A549 (cell line): Measurements from ENCODE around the gene CYP2C8. TPM values are rescaled to one million over a fixed set of nuclear protein-coding genes. Genes with fewer than 3 reads are reported as not detected.

Experiments
- ATAC-seq, 2 experiments: fragments of 200-7000 bp in 1 of 2; fragments of >200 bp in 1 of 2; cut with Nextera tagmentation in 1 of 2; cut with Tn5 transposase in 1 of 2; 3 replicates each; pipeline versions ENCODE4 v1.8.0 to v1.9.1; 2018 to 2020; ENCODE audit warnings: mild to moderate bottlenecking in 1 of 2, moderate library complexity in 1 of 2
- CTCF ChIA-PET: fragments of 300-600 bp; sonication (Branson Sonifier 250); formaldehyde crosslinking; extraction: SDS; loops from one replicate; lab custom pipeline; 2021; ENCODE audit warnings: antibody characterized with exemption, inconsistent platforms; lab: Yijun Ruan, JAX
- POLR2A ChIA-PET: fragments of 350-600 bp; formaldehyde crosslinking; extraction: SDS; loops from one replicate; lab custom pipeline; 2021; ENCODE audit warnings: antibody characterized with exemption, inconsistent platforms; lab: Yijun Ruan, JAX
- DNase-seq, 2 experiments: peaks; one replicate each; pipeline versions ENCODE4 v3.0.0 to v3.0.0-alpha.2; 2011 to 2016; ENCODE audit warnings: low read depth in 1 of 2, low spot score in 1 of 2
- FAIRE-seq: peaks from 2 replicates; lab custom pipeline; 2011; peaks lifted over from hg19 to GRCh38; lab: Jason Lieb, UNC
- H3K27ac ChIP-seq, 2 experiments: fragments of >200 bp; sonication (Bioruptor Twin); formaldehyde crosslinking; 3 replicates each; pipeline ENCODE4 v1.5.1; 2016 to 2017
- H3K4me1 ChIP-seq: fragments of >200 bp; sonication (Bioruptor Twin); formaldehyde crosslinking; 3 replicates; pipeline ENCODE4 v1.6.1; 2016
- H3K4me2 ChIP-seq: fragments of >200 bp; sonication (Bioruptor Twin); formaldehyde crosslinking; 3 replicates; pipeline ENCODE4 v1.6.1; 2016
- H3K4me3 ChIP-seq: fragments of >200 bp; sonication (Bioruptor Twin); formaldehyde crosslinking; 3 replicates; pipeline ENCODE4 v1.5.1; 2016
- H3K9me3 ChIP-seq: fragments of >200 bp; sonication (Bioruptor Twin); formaldehyde crosslinking; 3 replicates; pipeline ENCODE4 v1.6.1; 2016
- CBX2 ChIP-seq: fragments of 200-600 bp; sonication (generic); IDR thresholded peaks from 2 replicates; pipeline ENCODE4 v1.6.1; 2016; ENCODE audit warnings: low read depth, mild to moderate bottlenecking, borderline replicate concordance
- CHD4 ChIP-seq: fragments of 200-600 bp; sonication (generic); IDR thresholded peaks from 2 replicates; pipeline ENCODE4 v1.6.1; 2016; ENCODE audit warnings: antibody characterized with exemption, mild to moderate bottlenecking, borderline replicate concordance
- EP300 ChIP-seq, 2 experiments: fragments of >200 bp; sonication (Bioruptor Twin); formaldehyde crosslinking; IDR thresholded peaks; 2 replicates in 1 of 2; 3 replicates in 1 of 2; pipeline ENCODE4 v1.6.1; 2016 to 2017
- FOSL2 ChIP-seq, 2 experiments: fragments of 450-650 bp in 1 of 2; fragments of >200 bp in 1 of 2; sonication (Bioruptor Twin) in 1 of 2; formaldehyde crosslinking; IDR thresholded peaks; 2 replicates each; pipeline versions ENCODE4 v1.5.0 to v1.6.1; 2016 to 2020; ENCODE audit warnings: mild to moderate bottlenecking in 1 of 2, moderate library complexity in 1 of 2
- HOXA7 ChIP-seq: fragments of 250-450 bp; sonication (Bioruptor Pico); IDR thresholded peaks from 2 replicates; pipeline ENCODE4 v1.5.0; 2020; ENCODE audit warnings: mild to moderate bottlenecking, moderate library complexity
- HOXB5 ChIP-seq: fragments of 250-450 bp; sonication (Bioruptor Pico); IDR thresholded peaks from 2 replicates; pipeline ENCODE4 v1.5.0; 2020; ENCODE audit warnings: mild to moderate bottlenecking, moderate library complexity
- JUN ChIP-seq, 2 experiments: fragments of >200 bp; sonication (Bioruptor Twin); formaldehyde crosslinking; IDR thresholded peaks; 2 replicates in 1 of 2; 3 replicates in 1 of 2; pipeline ENCODE4 v1.6.1; 2016 to 2017
- JUNB ChIP-seq: fragments of >200 bp; sonication (Bioruptor Twin); formaldehyde crosslinking; IDR thresholded peaks from 2 replicates; pipeline ENCODE4 v1.6.1; 2016
- KDM1A ChIP-seq: fragments of 200-600 bp; sonication (generic); IDR thresholded peaks from 2 replicates; pipeline ENCODE4 v1.6.1; 2016; ENCODE audit warnings: low read depth, mild to moderate bottlenecking
- KDM5A ChIP-seq: fragments of 200-600 bp; sonication (generic); IDR thresholded peaks from 2 replicates; pipeline ENCODE4 v1.6.1; 2016; ENCODE audit warnings: antibody characterized with exemption, mild to moderate bottlenecking
- MAZ ChIP-seq: fragments of 150-350 bp; IDR thresholded peaks from 2 replicates; pipeline ENCODE4 v1.6.1; 2014; ENCODE audit warnings: antibody characterized with exemption, low read depth, low read length, borderline replicate concordance
- NR3C1 ChIP-seq: fragments of >200 bp; sonication (Bioruptor Twin); formaldehyde crosslinking; IDR thresholded peaks from 3 replicates; pipeline ENCODE4 v1.6.1; 2017
- RARB ChIP-seq: fragments of 250-450 bp; sonication (Bioruptor Pico); IDR thresholded peaks from 2 replicates; pipeline ENCODE4 v1.8.0; 2021; ENCODE audit warnings: mild to moderate bottlenecking, moderate library complexity
- RFX5 ChIP-seq: fragments of 450-650 bp; IDR thresholded peaks from 2 replicates; pipeline ENCODE4 v1.7.1; 2014; ENCODE audit warnings: antibody characterized with exemption, mild to moderate bottlenecking, moderate library complexity
- SMC3 ChIP-seq: fragments of >200 bp; sonication (Bioruptor Twin); formaldehyde crosslinking; IDR thresholded peaks from 3 replicates; pipeline ENCODE4 v1.6.1; 2018; ENCODE audit warnings: inconsistent platforms
- TP53 ChIP-seq: fragments of 250-450 bp; sonication (Bioruptor Pico); IDR thresholded peaks from 2 replicates; pipeline ENCODE4 v1.5.0; 2021; ENCODE audit warnings: mild to moderate bottlenecking, moderate library complexity
- WGBS: methylation state at CpG from one replicate; pipeline ENCODE4 v1.1.6; 2017; ENCODE audit errors: missing lambda C conversion rate; 5-methylcytosine and 5-hydroxymethylcytosine counted together
- polyA plus RNA-seq, 4 experiments: library from polyadenylated mRNA; depleted of rRNA in 3 of 4; stranded (reverse); fragments of >200 nt; fragmentation: RNase III in 1 of 4; extraction: RNeasy Plus Mini Kit Qiagen cat#74134 plus additional on column Dnase treatment in 1 of 4; gene quantifications; 2 replicates in 3 of 4; 3 replicates in 1 of 4; pipeline ENCODE4 v1.2.3, GENCODE V29; 2011 to 2017
- TF ChIP-seq, protein P1 (sequence below): fragments of 250-450 bp; sonication (Bioruptor Pico); IDR thresholded peaks from 2 replicates; pipeline ENCODE4 v1.5.0; 2021; ENCODE audit warnings: mild to moderate bottlenecking, moderate library complexity, borderline replicate concordance
- TF ChIP-seq, protein P2 (sequence below): IDR thresholded peaks from 2 replicates; pipeline ENCODE4 v1.6.1; 2012
- TF ChIP-seq, protein P3 (sequence below): IDR thresholded peaks from 2 replicates; pipeline ENCODE4 v1.6.1; 2012; ENCODE audit warnings: low read depth, borderline replicate concordance
- TF ChIP-seq, protein P4 (sequence below): fragments of 450-650 bp; IDR thresholded peaks from 2 replicates; pipeline ENCODE4 v1.6.1; 2014; ENCODE audit warnings: antibody characterized with exemption
- TF ChIP-seq, protein P5 (sequence below): fragments of >200 bp; sonication (Bioruptor Twin); formaldehyde crosslinking; IDR thresholded peaks from 2 replicates; pipeline ENCODE4 v1.6.1; 2016

CYP2C8 gene
- polyA plus RNA-seq, 2 of the 4 experiments (the other 2 are of a cell fraction): 0.10 TPM; not detected in 1

DNA sequence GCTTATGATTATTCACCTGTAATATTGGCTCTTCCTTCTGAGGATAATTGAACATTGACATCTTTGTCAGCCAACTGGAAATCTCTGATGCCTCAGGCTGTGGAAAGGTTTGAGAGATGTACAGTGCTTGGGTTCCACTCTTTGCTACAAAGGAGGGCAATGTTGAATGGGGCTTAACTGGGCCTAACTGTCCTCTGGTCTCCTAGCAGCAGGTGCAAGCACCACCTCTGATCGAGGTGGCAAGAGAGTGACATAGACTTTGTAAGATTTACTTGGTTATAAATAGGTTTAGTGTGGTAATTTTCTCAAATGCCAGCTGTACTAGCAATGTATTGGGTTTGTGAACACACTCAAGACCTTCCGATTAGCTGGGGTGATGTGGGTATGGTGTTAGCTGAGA is 21.1 kb downstream of the CYP2C8 start:
- FAIRE-seq (no peak), DNase-seq (no peak), ATAC-seq (no peak)
- WGBS: 43% methylated on average over 2 of the region's 2 CpGs
- H3K4me2 ChIP-seq: no peak overlapping the region
- no peaks in the 10 kb centered on the region for H3K4me1 ChIP-seq
- TF ChIP-seq RARB (CRISPR knock-in tag) (no peak), EP300 (IDR thresholded peaks at IDR 0.05) (no peak), CBX2 (no peak), NR3C1 (no peak), FOSL2 (IDR thresholded peaks at IDR 0.05) (no peak), FOSL2 (CRISPR knock-in tag; IDR thresholded peaks at IDR 0.05) (no peak)
- TF ChIP-seq, protein P1, sequence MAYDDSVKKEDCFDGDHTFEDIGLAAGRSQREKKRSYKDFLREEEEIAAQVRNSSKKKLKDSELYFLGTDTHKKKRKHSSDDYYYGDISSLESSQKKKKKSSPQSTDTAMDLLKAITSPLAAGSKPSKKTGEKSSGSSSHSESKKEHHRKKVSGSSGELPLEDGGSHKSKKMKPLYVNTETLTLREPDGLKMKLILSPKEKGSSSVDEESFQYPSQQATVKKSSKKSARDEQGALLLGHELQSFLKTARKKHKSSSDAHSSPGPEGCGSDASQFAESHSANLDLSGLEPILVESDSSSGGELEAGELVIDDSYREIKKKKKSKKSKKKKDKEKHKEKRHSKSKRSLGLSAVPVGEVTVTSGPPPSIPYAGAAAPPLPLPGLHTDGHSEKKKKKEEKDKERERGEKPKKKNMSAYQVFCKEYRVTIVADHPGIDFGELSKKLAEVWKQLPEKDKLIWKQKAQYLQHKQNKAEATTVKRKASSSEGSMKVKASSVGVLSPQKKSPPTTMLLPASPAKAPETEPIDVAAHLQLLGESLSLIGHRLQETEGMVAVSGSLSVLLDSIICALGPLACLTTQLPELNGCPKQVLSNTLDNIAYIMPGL: no peak
- TF ChIP-seq, protein P2, sequence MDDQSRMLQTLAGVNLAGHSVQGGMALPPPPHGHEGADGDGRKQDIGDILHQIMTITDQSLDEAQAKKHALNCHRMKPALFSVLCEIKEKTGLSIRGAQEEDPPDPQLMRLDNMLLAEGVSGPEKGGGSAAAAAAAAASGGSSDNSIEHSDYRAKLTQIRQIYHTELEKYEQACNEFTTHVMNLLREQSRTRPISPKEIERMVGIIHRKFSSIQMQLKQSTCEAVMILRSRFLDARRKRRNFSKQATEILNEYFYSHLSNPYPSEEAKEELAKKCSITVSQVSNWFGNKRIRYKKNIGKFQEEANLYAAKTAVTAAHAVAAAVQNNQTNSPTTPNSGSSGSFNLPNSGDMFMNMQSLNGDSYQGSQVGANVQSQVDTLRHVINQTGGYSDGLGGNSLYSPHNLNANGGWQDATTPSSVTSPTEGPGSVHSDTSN: no peak
- TF ChIP-seq, protein P3, sequence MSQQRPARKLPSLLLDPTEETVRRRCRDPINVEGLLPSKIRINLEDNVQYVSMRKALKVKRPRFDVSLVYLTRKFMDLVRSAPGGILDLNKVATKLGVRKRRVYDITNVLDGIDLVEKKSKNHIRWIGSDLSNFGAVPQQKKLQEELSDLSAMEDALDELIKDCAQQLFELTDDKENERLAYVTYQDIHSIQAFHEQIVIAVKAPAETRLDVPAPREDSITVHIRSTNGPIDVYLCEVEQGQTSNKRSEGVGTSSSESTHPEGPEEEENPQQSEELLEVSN: no peak
- TF ChIP-seq, protein P4, sequence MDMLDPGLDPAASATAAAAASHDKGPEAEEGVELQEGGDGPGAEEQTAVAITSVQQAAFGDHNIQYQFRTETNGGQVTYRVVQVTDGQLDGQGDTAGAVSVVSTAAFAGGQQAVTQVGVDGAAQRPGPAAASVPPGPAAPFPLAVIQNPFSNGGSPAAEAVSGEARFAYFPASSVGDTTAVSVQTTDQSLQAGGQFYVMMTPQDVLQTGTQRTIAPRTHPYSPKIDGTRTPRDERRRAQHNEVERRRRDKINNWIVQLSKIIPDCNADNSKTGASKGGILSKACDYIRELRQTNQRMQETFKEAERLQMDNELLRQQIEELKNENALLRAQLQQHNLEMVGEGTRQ: no peak
- H3K4me3 ChIP-seq: no peak overlapping the region
- no peaks in the 10 kb centered on the region for H3K9me3 ChIP-seq
- ChIA-PET CTCF (no interaction called here), POLR2A (no interaction called here)
- no peak overlapping the region for H3K27ac ChIP-seq

DNA sequence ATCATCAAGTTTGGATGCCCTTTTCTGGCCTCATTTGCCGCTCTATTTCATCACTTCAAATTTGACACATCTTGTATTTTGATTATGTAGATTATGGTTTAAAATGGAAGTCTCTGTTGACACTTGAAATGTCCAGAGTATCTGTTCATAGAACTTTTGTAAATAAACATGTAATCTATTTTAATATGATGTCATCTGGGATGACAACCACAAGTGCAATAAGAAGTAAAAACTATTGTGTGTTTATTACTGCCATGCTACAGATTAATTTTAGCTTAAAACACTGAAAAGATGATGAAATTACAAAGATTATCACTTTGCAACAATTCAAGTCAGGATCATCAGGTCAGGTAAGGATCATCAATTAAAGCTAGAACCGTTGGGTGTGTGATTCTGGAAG is 30.0 kb downstream of the CYP2C8 start:
- FAIRE-seq: no peak
- CTCF ChIA-PET: no interaction called here
- 58% methylated on average over 2 of the region's 2 CpGs for WGBS

More for the DNA sequence above, 30.0 kb downstream of the CYP2C8 start:
- no peak overlapping the region for H3K27ac ChIP-seq
- no peaks in the 10 kb centered on the region for H3K9me3 ChIP-seq
- no peak overlapping the region for H3K4me3 ChIP-seq
- H3K4me2 ChIP-seq: no peak overlapping the region
- POLR2A ChIA-PET: no interaction called here
- no peaks in the 10 kb centered on the region; the same call in 2 of the 3 replicates for H3K4me1 ChIP-seq
- DNase-seq (no peak), ATAC-seq (no peak)
- TF ChIP-seq HOXA7 (CRISPR knock-in tag): no peak
- no peak for TF ChIP-seq HOXB5
- no peak for TF ChIP-seq KDM1A
- TF ChIP-seq RFX5: no peak
- no peak for TF ChIP-seq MAZ
- TF ChIP-seq KDM5A: no peak
- TF ChIP-seq JUNB: no peak
- TF ChIP-seq, protein P2: no peak
- TF ChIP-seq SMC3: no peak
- TF ChIP-seq, protein P3: no peak
- TF ChIP-seq CHD4: no peak
- TF ChIP-seq NR3C1: no peak
- no peak for TF ChIP-seq TP53 (CRISPR knock-in tag)
- TF ChIP-seq, protein P5, sequence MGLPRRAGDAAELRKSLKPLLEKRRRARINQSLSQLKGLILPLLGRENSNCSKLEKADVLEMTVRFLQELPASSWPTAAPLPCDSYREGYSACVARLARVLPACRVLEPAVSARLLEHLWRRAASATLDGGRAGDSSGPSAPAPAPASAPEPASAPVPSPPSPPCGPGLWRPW: no peak
- no peak for TF ChIP-seq JUN (IDR thresholded peaks at IDR 0.05)
